OCI-LY7 (cell line): ENCODE measurements around the gene TM9SF3. TPM values are rescaled to one million over a fixed set of nuclear protein-coding genes. Genes with fewer than 3 reads are reported as not detected.

Experiments
- BruUV-seq: library from RNA; stranded (reverse); fragments of 400-500 nt; replicated peaks from 2 replicates; lab custom pipeline; 2021; lab: Mats Ljungman, UMichigan
- CTCF ChIA-PET: fragments of 300-600 bp; sonication (Branson Sonifier 250); formaldehyde crosslinking; loops from one replicate; lab custom pipeline; 2022; ENCODE audit warnings: antibody characterized with exemption; ENCODE audit not compliant: unreplicated experiment; lab: Charles Lee
- POLR2A ChIA-PET: fragments of 300-600 bp; sonication (Branson Sonifier 250); formaldehyde crosslinking; loops from one replicate; lab custom pipeline; 2022; ENCODE audit warnings: antibody characterized with exemption; lab: Charles Lee
- DNase-seq: peaks from one replicate; pipeline ENCODE4 v3.0.0-alpha.2; 2015; ENCODE audit warnings: low spot score
- H2AFZ ChIP-seq: fragments of 200-600 bp; sonication (generic), shearing (Covaris generic); 2 replicates; pipeline ENCODE4 v1.6.1; 2014; ENCODE audit warnings: mild to moderate bottlenecking, antibody characterized with exemption, low read length, moderate library complexity
- H3K27ac ChIP-seq: fragments of 200-600 bp; sonication (generic); 2 replicates; pipeline ENCODE4 v1.5.1; 2014; ENCODE audit warnings: mixed run types, low read depth, mild to moderate bottlenecking, moderate library complexity, low read length, inconsistent platforms; ENCODE audit not compliant: poor library complexity, severe bottlenecking
- H3K36me3 ChIP-seq: fragments of 200-600 bp; sonication (generic); 2 replicates; pipeline ENCODE4 v1.6.1; 2014; ENCODE audit warnings: mild to moderate bottlenecking, antibody characterized with exemption, low read length, moderate library complexity, mixed read lengths; ENCODE audit not compliant: insufficient read depth
- H3K4me1 ChIP-seq: fragments of 200-600 bp; sonication (generic); 2 replicates; pipeline ENCODE4 v1.5.1; 2014; ENCODE audit warnings: mild to moderate bottlenecking, low read length; ENCODE audit not compliant: insufficient read depth, poor library complexity, severe bottlenecking
- H3K4me2 ChIP-seq: fragments of 200-600 bp; sonication (generic); 2 replicates; pipeline ENCODE4 v1.6.1; 2014; ENCODE audit warnings: mild to moderate bottlenecking, low read length
- H3K4me3 ChIP-seq: fragments of 200-600 bp; sonication (generic); 2 replicates; pipeline ENCODE4 v1.5.1; 2014; ENCODE audit warnings: mild to moderate bottlenecking, low read depth, low read length; ENCODE audit not compliant: poor library complexity, severe bottlenecking
- H3K79me2 ChIP-seq: fragments of 200-600 bp; sonication (generic); 2 replicates; pipeline ENCODE4 v1.6.1; 2016; ENCODE audit warnings: low read depth, mild to moderate bottlenecking, low read length, moderate library complexity, mixed read lengths; ENCODE audit not compliant: insufficient read depth
- H3K9me2 ChIP-seq: fragments of 200-600 bp; sonication (generic); 2 replicates; pipeline ENCODE4 v1.6.1; 2016; ENCODE audit warnings: mild to moderate bottlenecking, low read length, mixed read lengths; ENCODE audit not compliant: insufficient read depth
- H3K9me3 ChIP-seq: fragments of 200-600 bp; sonication (generic); 2 replicates; pipeline ENCODE4 v1.6.1; 2014; ENCODE audit warnings: mild to moderate bottlenecking, mixed run types, low read length, mixed read lengths
- H4K20me1 ChIP-seq: fragments of 200-600 bp; sonication (generic); 2 replicates; pipeline ENCODE4 v1.6.1; 2014; ENCODE audit warnings: mild to moderate bottlenecking, antibody characterized with exemption, low read length, moderate library complexity, mixed read lengths; ENCODE audit not compliant: insufficient read depth
- EZH2phosphoT487 ChIP-seq: fragments of 200-600 bp; sonication (generic); IDR thresholded peaks from 2 replicates; pipeline ENCODE4 v1.6.1; 2018; ENCODE audit warnings: low read depth, borderline replicate concordance, mild to moderate bottlenecking, mixed run types, antibody characterized with exemption, low read length, moderate library complexity, mixed read lengths
- intact Hi-C: fragments of 100-400 bp; cut with micrococcal nuclease; formaldehyde crosslinking; loops from one replicate; pipeline ENCODE4 v1.10.0; 2022; ENCODE audit not compliant: unreplicated experiment
- total RNA-seq, 2 experiments: library from RNA; depleted of rRNA in 1 of 2; stranded (reverse); fragments of >200 nt in 1 of 2; shearing (Covaris generic) in 1 of 2; gene quantifications; 2 replicates each; pipeline ENCODE4 v1.2.3, GENCODE V29; 2014 to 2022
- TF ChIP-seq, protein P1 (sequence below): fragments of 200-600 bp; sonication (generic); conservative IDR thresholded peaks from 2 replicates; pipeline ENCODE4 v1.5.1; 2014; ENCODE audit warnings: mild to moderate bottlenecking, antibody characterized with exemption, low read length, moderate library complexity, mixed read lengths

TM9SF3 gene
- total RNA-seq, 2 experiments from 2014 or later, result 23.0 to 88.8 TPM

- Histone ChIP-seq H3K4me1 (peaks cover 13% of the 10 kb centered on the region), H3K79me2 (no peaks in the 10 kb centered on the region), H3K4me3 (no peak overlapping the region), H3K9me2 (no peaks in the 10 kb centered on the region), H3K36me3 (no peaks in the 10 kb centered on the region), H4K20me1 (no peaks in the 10 kb centered on the region), H3K27ac (no peak overlapping the region), H3K9me3 (no peaks in the 10 kb centered on the region), H3K4me2 (no peak overlapping the region), H2AFZ (no peak overlapping the region)
- DNase-seq, result no peak
- ChIA-PET CTCF (interaction anchor here (1.1 kb wide), 1 partner anchor 32 kb away, joined by 3 read pairs; no protein-coding TSS in a partner anchor), POLR2A (no interaction called here)
- no peak for TF ChIP-seq EZH2phosphoT487
- TF ChIP-seq, protein P1, sequence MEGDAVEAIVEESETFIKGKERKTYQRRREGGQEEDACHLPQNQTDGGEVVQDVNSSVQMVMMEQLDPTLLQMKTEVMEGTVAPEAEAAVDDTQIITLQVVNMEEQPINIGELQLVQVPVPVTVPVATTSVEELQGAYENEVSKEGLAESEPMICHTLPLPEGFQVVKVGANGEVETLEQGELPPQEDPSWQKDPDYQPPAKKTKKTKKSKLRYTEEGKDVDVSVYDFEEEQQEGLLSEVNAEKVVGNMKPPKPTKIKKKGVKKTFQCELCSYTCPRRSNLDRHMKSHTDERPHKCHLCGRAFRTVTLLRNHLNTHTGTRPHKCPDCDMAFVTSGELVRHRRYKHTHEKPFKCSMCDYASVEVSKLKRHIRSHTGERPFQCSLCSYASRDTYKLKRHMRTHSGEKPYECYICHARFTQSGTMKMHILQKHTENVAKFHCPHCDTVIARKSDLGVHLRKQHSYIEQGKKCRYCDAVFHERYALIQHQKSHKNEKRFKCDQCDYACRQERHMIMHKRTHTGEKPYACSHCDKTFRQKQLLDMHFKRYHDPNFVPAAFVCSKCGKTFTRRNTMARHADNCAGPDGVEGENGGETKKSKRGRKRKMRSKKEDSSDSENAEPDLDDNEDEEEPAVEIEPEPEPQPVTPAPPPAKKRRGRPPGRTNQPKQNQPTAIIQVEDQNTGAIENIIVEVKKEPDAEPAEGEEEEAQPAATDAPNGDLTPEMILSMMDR, result no peak
- intact Hi-C loops, result no loop called here
- no TSS peak for BruUV-seq
Observed at GRCh38 chr10:96509017-96509641, 77.7 kb downstream of the TM9SF3 start.

- BruUV-seq, result no TSS peak
- Histone ChIP-seq H2AFZ (no peak overlapping the region), H3K9me2 (no peaks in the 10 kb centered on the region), H3K9me3 (no peaks in the 10 kb centered on the region), H3K4me3 (no peak overlapping the region), H3K4me2 (no peak overlapping the region), H3K27ac (no peak overlapping the region), H4K20me1 (no peaks in the 10 kb centered on the region), H3K36me3 (no peaks in the 10 kb centered on the region), H3K4me1 (no peaks in the 10 kb centered on the region), H3K79me2 (no peaks in the 10 kb centered on the region)
- ChIA-PET CTCF (no interaction called here), POLR2A (no interaction called here)
- intact Hi-C loops, result no loop called here
- no peak for DNase-seq
- no peak for TF ChIP-seq EZH2phosphoT487
- TF ChIP-seq, protein P1, result no peak
Observed at GRCh38 chr10:96507044-96507443, 79.8 kb downstream of the TM9SF3 start.
